ENCODE measurements around the gene CDH23. TPM values are rescaled to one million over a fixed set of nuclear protein-coding genes. Genes with fewer than 3 reads are reported as not detected.

CDH23 gene
- total and polyA plus RNA-seq, 10 of the 15 experiments (the other 5 are each of a cell fraction or from before 2014, with no cell fraction given) = 0.09 to 0.40 (median 0.15) TPM; not detected in 1

GRCh38 chr10:71601273-71601672 is 204.6 kb downstream of the CDH23 start:
- H3K4me1 ChIP-seq (ENCODE audit: control insufficient read depth, insufficient read depth, low read length) = no peaks in the 10 kb centered on the region
- RAD21 ChIA-PET (ENCODE audit: unreplicated experiment) = no interaction called here
- no peak for ATAC-seq
- BruUV-seq (replicated peaks) = no TSS peak
- no peaks in the 10 kb centered on the region for H3K9me3 ChIP-seq (replicated peaks; ENCODE audit: control insufficient read depth, insufficient read depth, low read length)
- no peak overlapping the region for H2AFZ ChIP-seq (ENCODE audit: control insufficient read depth, low read depth, low read length)
- H4K20me1 ChIP-seq (ENCODE audit: control insufficient read depth, insufficient read depth) = no peaks in the 10 kb centered on the region
- POLR2A ChIA-PET = no interaction called here
- no peak for DNase-seq (ENCODE audit: low read depth, low spot score)
- SMC1A ChIA-PET (ENCODE audit: uncharacterized antibody, unreplicated experiment) = interaction anchor here (0.9 kb wide), 1 partner anchor 8 kb away, joined by 4 read pairs; no protein-coding TSS in a partner anchor
- no peak overlapping the region for H3K27ac ChIP-seq (ENCODE audit: control insufficient read depth, insufficient read depth)
- no peak overlapping the region for H3K4me2 ChIP-seq (ENCODE audit: control insufficient read depth, insufficient read depth)
- H3K9ac ChIP-seq (ENCODE audit: control insufficient read depth, insufficient read depth, low read length) = no peak overlapping the region
- in situ Hi-C loops (cut with MboI) = no loop called here
- H3K36me3 ChIP-seq (ENCODE audit: control insufficient read depth in 2 of 2, insufficient read depth in 2 of 2, low read length in 1 of 2) = no peaks in the 10 kb centered on the region
- CTCF ChIA-PET = interaction anchor here (0.6 to 1.4 kb wide), 6 partner anchors 9 to 287 kb away, joined by 3 to 5 read pairs (median 3); no protein-coding TSS in a partner anchor
- intact Hi-C loops (cut with micrococcal nuclease; ENCODE audit: unreplicated experiment) = no loop called here
- 52% methylated on average over 5 of the region's 5 CpGs for WGBS (ENCODE audit: insufficient coverage, insufficient replicate concordance, low lambda C conversion rate, missing lambda C conversion rate)
- H3K27me3 ChIP-seq (replicated peaks in 1 of 2; ENCODE audit: control insufficient read depth in 2 of 2, insufficient read depth in 2 of 2, low read length in 1 of 2) = no peaks in the 10 kb centered on the region
- FAIRE-seq = no peak
- no peaks in the 10 kb centered on the region for H3K79me2 ChIP-seq (ENCODE audit: control insufficient read depth, insufficient read depth, low read length)
- TF ChIP-seq KDM1A (IDR thresholded peaks at IDR 0.05; ENCODE audit: borderline replicate concordance) (no peak), PML (IDR thresholded peaks at IDR 0.05; ENCODE audit: low read length) (no peak), NRF1 (conservative IDR thresholded peaks at IDR 0.05; ENCODE audit: low read depth, low read length) (no peak), USF2 (IDR thresholded peaks at IDR 0.05; ENCODE audit: borderline replicate concordance, low read depth, low read length) (no peak), PAX5 (IDR thresholded peaks at IDR 0.05; ENCODE audit: borderline replicate concordance, low read depth, low read length) (no peak), CBX3 (IDR thresholded peaks at IDR 0.05; ENCODE audit: borderline replicate concordance, low read depth) (no peak), EED (IDR thresholded peaks at IDR 0.05; ENCODE audit: low read depth) (no peak)
- TF ChIP-seq, protein P1, sequence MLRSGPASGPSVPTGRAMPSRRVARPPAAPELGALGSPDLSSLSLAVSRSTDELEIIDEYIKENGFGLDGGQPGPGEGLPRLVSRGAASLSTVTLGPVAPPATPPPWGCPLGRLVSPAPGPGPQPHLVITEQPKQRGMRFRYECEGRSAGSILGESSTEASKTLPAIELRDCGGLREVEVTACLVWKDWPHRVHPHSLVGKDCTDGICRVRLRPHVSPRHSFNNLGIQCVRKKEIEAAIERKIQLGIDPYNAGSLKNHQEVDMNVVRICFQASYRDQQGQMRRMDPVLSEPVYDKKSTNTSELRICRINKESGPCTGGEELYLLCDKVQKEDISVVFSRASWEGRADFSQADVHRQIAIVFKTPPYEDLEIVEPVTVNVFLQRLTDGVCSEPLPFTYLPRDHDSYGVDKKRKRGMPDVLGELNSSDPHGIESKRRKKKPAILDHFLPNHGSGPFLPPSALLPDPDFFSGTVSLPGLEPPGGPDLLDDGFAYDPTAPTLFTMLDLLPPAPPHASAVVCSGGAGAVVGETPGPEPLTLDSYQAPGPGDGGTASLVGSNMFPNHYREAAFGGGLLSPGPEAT (IDR thresholded peaks at IDR 0.05; ENCODE audit: low read depth) = no peak
- TF ChIP-seq, protein P2, sequence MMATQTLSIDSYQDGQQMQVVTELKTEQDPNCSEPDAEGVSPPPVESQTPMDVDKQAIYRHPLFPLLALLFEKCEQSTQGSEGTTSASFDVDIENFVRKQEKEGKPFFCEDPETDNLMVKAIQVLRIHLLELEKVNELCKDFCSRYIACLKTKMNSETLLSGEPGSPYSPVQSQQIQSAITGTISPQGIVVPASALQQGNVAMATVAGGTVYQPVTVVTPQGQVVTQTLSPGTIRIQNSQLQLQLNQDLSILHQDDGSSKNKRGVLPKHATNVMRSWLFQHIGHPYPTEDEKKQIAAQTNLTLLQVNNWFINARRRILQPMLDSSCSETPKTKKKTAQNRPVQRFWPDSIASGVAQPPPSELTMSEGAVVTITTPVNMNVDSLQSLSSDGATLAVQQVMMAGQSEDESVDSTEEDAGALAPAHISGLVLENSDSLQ (IDR thresholded peaks at IDR 0.05) = no peak
- H3K4me3 ChIP-seq = no peak overlapping the region

Data from GM12878 (cell line).